Tibial artery (tissue), 4 donors: ENCODE measurements around the gene TRIM9.

Experiments used
- DNase-seq, 2 donors: peaks; one replicate each; pipeline ENCODE4 v3.0.0-alpha.2; 2019
- H3K27ac ChIP-seq, 2 donors: fragments of 200-600 bp; sonication (generic) in 1 of 2; 1 replicate in 1 of 2; 2 replicates in 1 of 2; pipeline ENCODE4 v1.5.1; 2018 to 2019; ENCODE audit warnings: mild to moderate bottlenecking in 1 of 2
- H3K27me3 ChIP-seq, 2 donors: fragments of 200-600 bp; sonication (generic) in 1 of 2; one replicate each; pipeline versions ENCODE4 v1.5.1 to v1.6.0; 2016 to 2019
- H3K36me3 ChIP-seq, 3 donors: fragments of 200-600 bp; sonication (generic) in 2 of 3; one replicate each; pipeline ENCODE4 v1.5.1; 2016 to 2019; ENCODE audit warnings: mild to moderate bottlenecking in 2 of 3
- H3K4me1 ChIP-seq, 4 donors: fragments of 200-600 bp; sonication (generic) in 2 of 4; 1 replicate in 3 of 4; 2 replicates in 1 of 4; pipeline ENCODE4 v1.5.1; 2016 to 2019
- H3K4me3 ChIP-seq, 2 donors: fragments of 200-600 bp; sonication (generic) in 1 of 2; 1 replicate in 1 of 2; 2 replicates in 1 of 2; pipeline ENCODE4 v1.5.1; 2018 to 2019; ENCODE audit warnings: mild to moderate bottlenecking in 2 of 2
- H3K9me3 ChIP-seq, 3 donors: fragments of 200-600 bp; sonication (generic) in 1 of 3; one replicate each; pipeline ENCODE4 v1.5.1; 2016 to 2019
- intact Hi-C: fragments of 100-400 bp; cut with DNase I; formaldehyde crosslinking; loops from one replicate; pipeline ENCODE4 v1.15.0; 2023; ENCODE audit warnings: low total_unique reads
- TF ChIP-seq, protein P1 (sequence below), 2 experiments: fragments of 200-600 bp in 1 of 2; fragments of 450-650 bp in 1 of 2; IDR thresholded peaks; one replicate each; pipeline ENCODE4 v1.5.1; 2017 to 2019; ENCODE audit warnings: antibody characterized with exemption in 2 of 2, mild to moderate bottlenecking in 1 of 2, moderate library complexity in 1 of 2

TRIM9 gene

DNA sequence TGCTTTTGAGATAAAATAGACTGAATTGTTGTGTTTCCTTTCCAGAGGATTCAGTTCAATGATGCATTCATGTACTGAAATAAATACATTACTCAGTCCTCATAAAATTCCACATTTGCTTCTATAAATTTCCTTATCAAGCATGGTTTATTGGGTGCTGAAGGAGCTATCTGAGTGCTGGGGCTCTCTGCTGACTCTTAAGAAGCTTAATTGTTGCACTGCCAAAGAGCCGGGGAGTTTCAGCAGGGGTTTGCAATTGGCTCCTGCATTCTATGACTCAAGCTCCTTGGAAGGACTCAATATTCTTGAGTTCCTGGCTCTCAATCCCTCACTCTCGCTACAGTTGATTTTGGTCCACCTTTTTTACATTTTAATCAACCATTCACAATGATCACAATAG, 80.8 kb downstream of the TRIM9 start:
- no peak overlapping the region for H3K27ac ChIP-seq
- no peaks in the 10 kb centered on the region for H3K9me3 ChIP-seq
- no peaks in the 10 kb centered on the region for H3K36me3 ChIP-seq
- no peak overlapping the region for H3K4me3 ChIP-seq
- intact Hi-C loops = no loop called here
- DNase-seq = peak in 1 of 2 donors; percentile 43
- H3K4me1 ChIP-seq = peaks cover 0 to 15% (median 3%) of the 10 kb centered on the region in 4 donors
- H3K27me3 ChIP-seq = no peaks in the 10 kb centered on the region
- TF ChIP-seq, protein P1, sequence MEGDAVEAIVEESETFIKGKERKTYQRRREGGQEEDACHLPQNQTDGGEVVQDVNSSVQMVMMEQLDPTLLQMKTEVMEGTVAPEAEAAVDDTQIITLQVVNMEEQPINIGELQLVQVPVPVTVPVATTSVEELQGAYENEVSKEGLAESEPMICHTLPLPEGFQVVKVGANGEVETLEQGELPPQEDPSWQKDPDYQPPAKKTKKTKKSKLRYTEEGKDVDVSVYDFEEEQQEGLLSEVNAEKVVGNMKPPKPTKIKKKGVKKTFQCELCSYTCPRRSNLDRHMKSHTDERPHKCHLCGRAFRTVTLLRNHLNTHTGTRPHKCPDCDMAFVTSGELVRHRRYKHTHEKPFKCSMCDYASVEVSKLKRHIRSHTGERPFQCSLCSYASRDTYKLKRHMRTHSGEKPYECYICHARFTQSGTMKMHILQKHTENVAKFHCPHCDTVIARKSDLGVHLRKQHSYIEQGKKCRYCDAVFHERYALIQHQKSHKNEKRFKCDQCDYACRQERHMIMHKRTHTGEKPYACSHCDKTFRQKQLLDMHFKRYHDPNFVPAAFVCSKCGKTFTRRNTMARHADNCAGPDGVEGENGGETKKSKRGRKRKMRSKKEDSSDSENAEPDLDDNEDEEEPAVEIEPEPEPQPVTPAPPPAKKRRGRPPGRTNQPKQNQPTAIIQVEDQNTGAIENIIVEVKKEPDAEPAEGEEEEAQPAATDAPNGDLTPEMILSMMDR (IDR thresholded peaks at IDR 0.05) = no peak

DNA sequence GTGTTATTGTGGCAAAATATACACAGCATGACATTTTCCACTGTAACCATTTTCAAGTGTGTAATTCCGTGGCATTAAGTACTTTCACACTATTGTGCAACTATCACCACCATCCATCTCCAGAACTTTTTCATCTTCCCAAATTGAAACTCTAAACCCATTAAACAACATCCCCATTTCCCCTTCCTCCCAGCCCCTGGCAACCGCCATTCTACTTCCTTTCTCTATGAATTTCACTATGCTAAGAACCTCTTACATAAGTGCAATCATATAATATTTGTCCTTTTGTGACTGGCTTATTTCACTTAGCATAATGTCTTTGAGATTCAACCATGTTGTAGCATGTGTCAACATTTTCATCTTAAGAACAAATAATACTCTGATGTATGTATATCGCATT, 82.8 kb downstream of the TRIM9 start:
- no peaks in the 10 kb centered on the region for H3K36me3 ChIP-seq
- H3K27ac ChIP-seq = no peak overlapping the region
- DNase-seq = no peak
- intact Hi-C loops = no loop called here
- no peaks in the 10 kb centered on the region for H3K9me3 ChIP-seq
- H3K4me1 ChIP-seq = peaks cover 0 to 16% (median 4%) of the 10 kb centered on the region in 4 donors
- TF ChIP-seq, protein P1 (IDR thresholded peaks at IDR 0.05) = no peak
- H3K27me3 ChIP-seq = no peaks in the 10 kb centered on the region
- no peak overlapping the region for H3K4me3 ChIP-seq

DNA sequence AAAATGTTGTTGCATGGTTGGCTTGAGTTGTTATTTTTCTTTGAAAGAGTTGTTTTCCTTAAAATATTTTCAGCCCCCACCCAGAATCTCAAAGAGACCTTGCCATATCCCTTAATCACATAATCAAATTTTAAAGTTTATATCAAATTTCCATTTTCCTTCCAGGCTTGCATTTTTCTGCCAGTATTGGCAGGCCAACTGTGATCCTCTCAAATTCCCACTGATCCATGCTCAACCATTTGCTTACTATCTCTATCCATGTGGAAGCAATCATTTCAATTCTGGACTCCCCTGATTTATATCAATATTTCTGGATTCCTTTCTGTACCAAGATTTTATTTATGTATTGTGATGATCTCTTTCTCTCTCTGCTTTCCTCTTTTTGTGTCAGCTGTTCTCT, 86.5 kb downstream of the TRIM9 start:
- peaks cover 0 to 18% (median 6%) of the 10 kb centered on the region in 4 donors for H3K4me1 ChIP-seq
- no peak for DNase-seq
- H3K4me3 ChIP-seq = no peak overlapping the region
- TF ChIP-seq, protein P1 (IDR thresholded peaks at IDR 0.05) = no peak
- no peak overlapping the region for H3K27ac ChIP-seq
- intact Hi-C loops = no loop called here
- no peaks in the 10 kb centered on the region for H3K9me3 ChIP-seq
- H3K36me3 ChIP-seq = no peaks in the 10 kb centered on the region
- no peaks in the 10 kb centered on the region for H3K27me3 ChIP-seq

DNA sequence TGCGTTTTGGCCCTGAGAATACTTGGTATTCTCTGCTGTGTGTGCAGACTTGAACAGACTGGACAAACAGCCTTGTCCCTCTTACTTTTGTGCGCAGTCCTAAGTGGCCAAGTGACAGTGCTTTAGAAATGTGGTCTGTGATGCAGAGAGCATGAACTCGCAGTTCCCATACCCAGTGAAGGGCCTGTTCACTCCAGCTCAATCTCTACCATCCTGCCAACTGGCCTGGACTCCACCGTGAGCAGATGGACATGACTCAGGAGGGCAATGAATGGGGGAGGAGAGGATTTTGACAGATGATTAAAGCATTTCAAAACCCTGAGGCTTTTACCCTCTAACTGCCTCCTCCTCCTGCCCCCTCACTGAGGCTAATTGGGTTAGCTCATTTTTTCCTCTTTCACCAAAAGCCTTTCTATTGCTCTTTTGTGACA, 88.1 kb downstream of the TRIM9 start:
- intact Hi-C loops = no loop called here
- no peaks in the 10 kb centered on the region for H3K9me3 ChIP-seq
- H3K27ac ChIP-seq = peak overlapping the region in 1 of 2 donors; percentile 29
- H3K27me3 ChIP-seq = no peaks in the 10 kb centered on the region
- H3K36me3 ChIP-seq = no peaks in the 10 kb centered on the region
- TF ChIP-seq, protein P1 (IDR thresholded peaks at IDR 0.05) = no peak
- H3K4me1 ChIP-seq = peaks cover 0 to 18% (median 6%) of the 10 kb centered on the region in 4 donors
- DNase-seq = peak; percentile 60 to 71
- H3K4me3 ChIP-seq = no peak overlapping the region

DNA sequence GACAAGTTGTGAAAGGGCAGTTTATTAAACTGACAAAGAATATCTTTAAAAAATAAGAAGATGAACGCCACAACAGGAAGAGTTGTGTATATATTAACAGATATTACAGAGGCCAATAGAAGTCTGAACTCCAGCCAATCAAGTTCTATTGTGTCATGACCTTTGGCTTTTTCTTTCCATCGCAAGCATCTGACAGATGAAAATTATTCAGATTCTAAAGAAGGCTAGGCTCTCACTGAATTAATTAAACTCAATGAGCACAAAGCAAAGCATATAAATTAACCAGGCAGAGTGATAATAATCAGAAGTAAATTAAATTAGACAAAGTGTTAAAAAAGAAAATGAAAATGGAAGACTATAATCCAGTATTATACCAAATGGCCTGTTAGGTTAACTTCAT, 88.6 kb downstream of the TRIM9 start:
- intact Hi-C loops = no loop called here
- H3K27me3 ChIP-seq = no peaks in the 10 kb centered on the region
- H3K9me3 ChIP-seq = no peaks in the 10 kb centered on the region
- no peaks in the 10 kb centered on the region for H3K36me3 ChIP-seq
- peaks cover 0 to 18% (median 6%) of the 10 kb centered on the region in 4 donors for H3K4me1 ChIP-seq
- H3K4me3 ChIP-seq = no peak overlapping the region
- DNase-seq = no peak
- TF ChIP-seq, protein P1 (IDR thresholded peaks at IDR 0.05) = no peak
- peak overlapping the region in 1 of 2 donors; percentile 29 for H3K27ac ChIP-seq
